ENCODE results near the gene NES.
A peak's percentile ranks its signal among the peaks of the same experiment; 100 is the strongest.

The NES gene

GRCh38 chr1:156693848-156694689 lies 16.9 kb upstream of the NES start:
- no peak for TF ChIP-seq CTCF (IDR thresholded peaks at IDR 0.05; ENCODE audit: low read depth, low read length)
- H3K36me3 ChIP-seq: no peaks in the 10 kb centered on the region
- H3K9me3 ChIP-seq: no peaks in the 10 kb centered on the region
- peaks cover 51% of the 10 kb centered on the region for H3K4me1 ChIP-seq
- H3K27me3 ChIP-seq: no peaks in the 10 kb centered on the region
- no peak for DNase-seq
- no peak overlapping the region for H3K4me3 ChIP-seq (ENCODE audit: low read depth, low read length)

- no peaks in the 10 kb centered on the region for H3K36me3 ChIP-seq
- peak; percentile 56 for DNase-seq
- no peaks in the 10 kb centered on the region for H3K9me3 ChIP-seq
- H3K27me3 ChIP-seq: no peaks in the 10 kb centered on the region
- no peak overlapping the region for H3K4me3 ChIP-seq (ENCODE audit: low read depth, low read length)
- TF ChIP-seq CTCF (IDR thresholded peaks at IDR 0.05; ENCODE audit: low read depth, low read length): no peak
- H3K4me1 ChIP-seq: peaks cover 50% of the 10 kb centered on the region
Measured at GRCh38 chr1:156692925-156693847, 16.0 kb upstream of the NES start.

GRCh38 chr1:156692441-156692924 lies 15.3 kb upstream of the NES start:
- TF ChIP-seq CTCF (IDR thresholded peaks at IDR 0.05; ENCODE audit: low read depth, low read length): no peak
- Histone ChIP-seq H3K36me3 (no peaks in the 10 kb centered on the region), H3K4me3 (ENCODE audit: low read depth, low read length) (no peak overlapping the region), H3K4me1 (peaks cover 43% of the 10 kb centered on the region), H3K9me3 (no peaks in the 10 kb centered on the region), H3K27me3 (no peaks in the 10 kb centered on the region)
- peak; percentile 73 for DNase-seq

GRCh38 chr1:156691665-156692440 lies 14.6 kb upstream of the NES start:
- H3K36me3 ChIP-seq: no peaks in the 10 kb centered on the region
- peaks cover 39% of the 10 kb centered on the region for H3K4me1 ChIP-seq
- peak; percentile 49 for DNase-seq
- no peak overlapping the region for H3K4me3 ChIP-seq (ENCODE audit: low read depth, low read length)
- TF ChIP-seq CTCF (IDR thresholded peaks at IDR 0.05; ENCODE audit: low read depth, low read length): peak; percentile 19; the same call in 1 of the 2 replicates
- no peaks in the 10 kb centered on the region for H3K9me3 ChIP-seq
- no peaks in the 10 kb centered on the region for H3K27me3 ChIP-seq

- H3K9me3 ChIP-seq: no peaks in the 10 kb centered on the region
- H3K36me3 ChIP-seq: no peaks in the 10 kb centered on the region
- H3K4me3 ChIP-seq (ENCODE audit: low read depth, low read length): no peak overlapping the region
- no peaks in the 10 kb centered on the region for H3K27me3 ChIP-seq
- DNase-seq: no peak
- no peak for TF ChIP-seq CTCF (IDR thresholded peaks at IDR 0.05; ENCODE audit: low read depth, low read length)
- peaks cover 36% of the 10 kb centered on the region for H3K4me1 ChIP-seq
Measured at GRCh38 chr1:156691191-156691590, 14.0 kb upstream of the NES start.

Data from BE2C (cell line).